ENCODE measurements around the gene NRSN1.
"Not testable (repeated sequence)": the region's sequence is repeated elsewhere in the genome, so short reads cannot be mapped to it uniquely, and the experiment has no call there.

The NRSN1 gene, protein sequence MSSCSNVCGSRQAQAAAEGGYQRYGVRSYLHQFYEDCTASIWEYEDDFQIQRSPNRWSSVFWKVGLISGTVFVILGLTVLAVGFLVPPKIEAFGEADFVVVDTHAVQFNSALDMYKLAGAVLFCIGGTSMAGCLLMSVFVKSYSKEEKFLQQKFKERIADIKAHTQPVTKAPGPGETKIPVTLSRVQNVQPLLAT

DNA sequence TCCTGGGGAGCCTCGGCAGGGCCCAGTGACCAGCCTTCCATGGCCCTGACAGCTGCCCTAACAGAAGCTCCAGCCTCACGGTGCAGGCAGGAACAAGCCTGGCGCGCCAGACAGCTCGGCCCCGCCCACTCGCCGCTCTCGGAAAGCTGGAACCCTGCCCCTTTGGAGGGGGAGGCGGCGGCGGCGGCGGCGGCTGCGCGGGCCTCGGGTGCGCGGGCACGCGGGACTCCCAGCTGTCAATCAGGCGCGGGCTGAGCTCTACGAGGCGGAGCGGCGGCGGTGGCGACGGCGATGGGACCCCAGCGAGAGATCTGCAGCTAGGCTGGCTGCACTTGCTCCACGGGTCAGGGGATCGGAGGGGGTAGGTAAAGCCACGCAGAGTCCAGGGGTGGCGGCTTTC lies at the start of gene NRSN1:
TSS of gene NRSN1 (plus strand) at position 236 of the 400 bp plus-strand sequence. CDS start 8,113 bp downstream, outside the sequence.
- peak; percentile 93 for DNase-seq

DNA sequence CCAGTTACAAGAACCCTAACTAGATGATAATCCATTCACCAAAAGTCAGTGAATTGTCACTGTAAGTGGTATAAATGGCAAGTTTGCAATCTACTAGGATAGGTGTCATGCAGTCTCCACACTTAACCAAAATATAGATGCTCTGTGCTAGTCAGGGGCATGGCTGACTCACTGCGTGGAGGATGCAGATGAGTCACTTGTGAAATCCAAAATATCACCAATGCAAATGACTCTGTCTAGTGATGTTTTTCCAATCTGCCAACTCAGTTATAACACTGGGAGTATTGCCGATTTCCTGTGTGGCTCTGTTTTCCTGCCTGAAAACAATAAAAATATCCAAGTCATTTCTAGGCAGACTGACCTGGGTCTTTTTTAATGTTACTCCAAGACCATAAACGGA lies 47.8 kb upstream of the NRSN1 start:
- DNase-seq = no peak

DNA sequence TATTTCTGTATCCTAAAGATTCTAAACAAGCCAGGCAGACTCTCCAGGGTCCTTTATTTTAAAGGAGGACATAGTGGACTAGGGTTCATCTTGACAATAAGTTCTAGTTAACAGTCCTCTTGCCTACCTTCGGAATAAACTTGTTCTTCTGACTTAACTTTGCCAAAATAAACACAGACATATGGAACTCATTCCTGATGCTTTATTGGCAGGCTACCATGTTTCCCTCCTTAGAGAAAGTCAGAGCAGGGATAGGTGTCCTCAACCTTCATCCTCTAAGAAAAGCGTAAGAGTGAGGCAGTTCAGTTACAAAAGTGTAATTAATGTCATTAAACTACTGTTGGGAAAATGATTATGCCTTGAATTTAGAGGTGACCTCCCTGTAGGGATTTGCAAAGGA lies 46.9 kb upstream of the NRSN1 start:
- DNase-seq = no peak

DNA sequence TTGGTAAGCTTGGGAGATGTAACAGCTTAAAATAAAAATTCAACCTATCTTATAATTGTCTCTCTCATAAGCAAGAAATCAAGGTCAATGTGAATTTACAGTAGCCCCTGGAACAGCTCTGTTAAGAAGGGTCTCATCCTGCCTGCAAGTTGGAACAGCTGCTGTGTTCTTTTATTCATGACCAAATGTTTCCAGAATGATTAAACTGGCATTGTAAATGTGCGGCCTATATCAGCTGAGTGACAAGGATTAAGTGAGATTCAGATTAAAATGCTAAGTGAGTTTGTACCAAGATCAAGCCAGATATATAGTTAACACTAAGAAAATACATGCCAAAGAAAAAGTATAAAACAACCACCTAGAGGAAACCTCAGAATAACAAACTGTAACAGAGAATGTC lies 45.3 kb upstream of the NRSN1 start:
- peak; percentile 66 for DNase-seq

DNA sequence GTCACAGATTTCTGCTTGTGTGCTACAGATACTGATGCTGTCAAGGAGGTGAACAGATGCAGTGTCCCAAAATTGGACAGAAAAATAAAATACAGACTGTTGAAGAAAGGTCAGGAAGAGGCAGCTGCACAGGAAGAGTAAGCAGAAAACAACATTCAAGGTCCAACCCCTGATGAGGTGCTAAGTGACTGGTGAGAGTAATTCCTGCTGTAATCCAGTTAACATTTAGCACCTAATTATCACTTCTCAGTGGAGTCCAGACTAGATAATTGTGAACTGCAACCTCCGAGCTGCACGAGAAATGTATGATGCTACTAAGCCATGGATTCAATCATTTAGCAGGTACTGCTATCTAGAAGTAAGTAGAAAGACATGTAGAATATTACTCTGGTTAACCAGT lies 36.3 kb upstream of the NRSN1 start:
- DNase-seq = peak; percentile 83

DNA sequence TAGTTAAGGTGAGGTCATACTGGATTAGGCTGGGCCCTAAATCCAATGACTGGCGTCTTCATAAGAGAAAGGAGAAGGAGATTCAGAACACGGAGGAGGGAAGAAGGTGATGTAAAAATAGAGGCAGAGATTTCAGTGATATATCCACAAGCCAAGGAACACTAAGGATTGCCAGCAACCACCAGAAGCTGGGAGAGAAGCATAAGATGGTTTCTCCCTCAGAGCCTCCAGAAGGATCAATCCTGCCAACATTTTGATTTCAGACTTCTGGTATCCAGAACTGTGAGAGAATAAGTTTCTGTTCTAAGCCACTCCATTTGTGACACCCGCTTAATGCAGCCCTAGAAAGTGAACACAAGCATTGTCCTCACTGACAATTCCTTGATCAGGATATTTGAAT lies 33.6 kb upstream of the NRSN1 start:
- DNase-seq = peak; percentile 61

DNA sequence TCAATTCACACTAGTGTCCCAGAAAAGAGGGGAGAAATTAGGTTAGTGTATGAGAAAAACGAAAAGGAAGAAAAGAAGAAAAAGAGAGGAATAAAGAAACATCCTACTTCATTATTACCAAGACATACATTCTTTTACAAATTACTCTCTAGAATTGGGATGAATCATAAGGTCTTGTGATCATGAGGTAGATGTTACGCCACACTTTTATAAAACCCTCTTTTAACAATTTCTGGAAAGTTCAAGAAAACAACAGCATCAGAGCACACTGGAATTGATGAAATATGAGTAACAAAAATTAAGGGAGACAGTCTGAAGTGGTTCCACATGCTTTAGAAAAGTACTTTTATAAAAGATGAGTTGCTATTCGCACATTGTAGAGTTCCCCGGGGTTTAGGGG lies 32.6 kb upstream of the NRSN1 start:
- DNase-seq = no peak

DNA sequence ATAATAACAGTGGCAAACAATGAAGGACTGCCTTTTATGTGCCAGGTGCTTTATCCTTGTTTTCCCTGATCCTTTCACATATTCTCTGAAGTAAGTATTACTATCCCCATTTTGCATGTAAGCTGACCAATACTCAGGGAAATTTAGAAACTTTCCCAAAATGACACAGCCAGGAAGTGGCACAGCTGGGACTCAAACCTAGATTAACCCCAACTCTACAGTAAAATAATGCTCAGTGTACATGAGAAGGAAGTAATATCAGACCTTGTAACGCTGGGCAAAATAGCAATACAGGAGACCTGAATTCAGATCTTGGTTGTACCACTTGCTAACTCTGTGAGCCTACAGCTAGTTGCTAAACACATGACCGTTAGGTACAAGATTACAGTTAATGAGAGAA lies 26.8 kb upstream of the NRSN1 start:
- no peak for DNase-seq

DNA sequence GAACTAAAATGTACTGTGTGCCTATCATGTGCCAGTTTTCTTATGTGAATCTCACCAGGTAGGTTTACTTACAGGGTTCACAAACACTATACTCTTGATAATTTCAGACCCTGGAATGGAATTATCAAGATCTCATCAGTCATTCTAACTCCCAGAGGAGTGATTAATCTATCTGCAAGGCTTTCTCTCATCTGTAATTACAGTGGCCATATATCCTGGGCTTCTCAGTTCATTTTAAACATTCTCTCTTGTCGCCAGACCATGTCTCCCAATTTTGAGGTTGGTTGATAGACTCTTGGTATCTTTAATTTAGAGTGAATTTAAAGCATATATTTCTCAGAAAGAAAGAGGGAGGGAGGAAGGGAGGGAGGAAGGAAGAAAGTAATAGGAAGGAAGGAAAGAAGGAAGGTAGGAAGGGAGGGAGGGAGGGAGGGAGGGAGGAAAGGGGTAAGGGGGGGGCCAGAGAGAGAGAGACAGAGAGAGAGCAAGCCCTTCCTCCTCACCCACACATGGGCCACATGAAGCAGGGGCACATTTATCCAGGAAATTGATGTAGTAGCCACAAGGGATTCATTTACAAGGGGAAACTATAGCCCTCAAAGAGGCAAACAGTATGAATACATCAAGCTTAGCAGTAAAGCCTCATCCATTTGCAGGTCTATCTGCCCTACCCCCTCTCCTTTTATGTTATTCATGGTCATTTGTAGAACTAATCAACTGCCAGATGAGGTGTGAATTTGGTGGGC lies 25.8 kb upstream of the NRSN1 start:
- DNase-seq = peak; percentile 66

DNA sequence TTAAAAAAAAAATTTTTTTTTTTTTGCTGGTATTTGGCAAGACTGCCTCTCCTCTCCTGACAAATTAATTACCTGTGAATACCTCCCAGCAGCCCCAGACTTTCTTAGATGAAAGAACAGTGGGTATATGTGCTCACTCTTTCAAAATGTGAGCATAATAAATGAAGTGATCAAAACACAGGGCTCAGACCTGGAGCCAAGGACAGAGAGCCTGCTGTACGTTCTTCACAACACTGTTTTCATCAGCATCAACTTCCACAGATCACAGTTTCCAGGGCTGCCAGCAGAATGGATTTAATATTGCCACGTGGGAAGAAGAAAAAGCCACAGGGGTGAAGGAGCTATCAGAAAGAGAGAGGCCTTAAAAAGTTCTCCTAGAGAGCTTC lies 25.3 kb upstream of the NRSN1 start:
- DNase-seq = no peak

DNA sequence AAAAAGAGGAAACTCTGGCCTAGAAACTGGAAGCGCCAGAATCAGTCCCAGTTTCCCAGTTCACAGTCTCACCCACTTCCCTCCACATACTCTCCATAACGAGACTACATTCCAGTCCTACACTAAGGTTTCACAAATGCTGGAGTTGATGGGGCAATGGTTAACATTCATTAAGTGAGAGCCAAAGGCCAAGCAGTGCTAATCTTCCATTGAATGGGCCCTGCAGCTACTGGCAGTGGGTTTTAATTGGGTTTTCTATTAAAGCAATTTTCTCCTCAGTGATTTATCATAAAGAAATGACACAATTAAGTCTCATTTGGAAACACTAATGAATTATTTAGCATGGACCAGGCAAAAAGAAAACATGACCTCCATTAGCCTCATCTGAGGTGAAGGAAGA lies 20.8 kb upstream of the NRSN1 start:
- peak; percentile 14 for DNase-seq

DNA sequence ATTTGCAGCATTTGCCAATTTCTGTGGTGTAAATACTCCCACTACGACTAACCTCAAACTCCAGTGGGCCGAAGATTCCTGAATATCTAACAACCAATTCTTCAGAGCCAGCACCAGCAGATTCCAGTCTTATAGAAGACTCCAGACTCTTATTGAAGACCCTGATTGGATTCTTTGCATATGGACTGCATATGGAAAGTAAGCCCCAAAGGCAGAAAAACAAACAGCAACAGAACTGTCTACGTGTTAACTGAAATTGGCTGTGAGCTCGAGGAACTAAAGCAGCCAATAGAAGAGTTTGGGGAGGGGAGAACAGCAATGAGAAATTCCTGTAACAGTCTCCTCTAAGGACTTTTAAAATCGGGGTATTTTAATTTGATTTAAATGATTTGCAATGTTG lies 19.7 kb upstream of the NRSN1 start:
- DNase-seq = no peak

DNA sequence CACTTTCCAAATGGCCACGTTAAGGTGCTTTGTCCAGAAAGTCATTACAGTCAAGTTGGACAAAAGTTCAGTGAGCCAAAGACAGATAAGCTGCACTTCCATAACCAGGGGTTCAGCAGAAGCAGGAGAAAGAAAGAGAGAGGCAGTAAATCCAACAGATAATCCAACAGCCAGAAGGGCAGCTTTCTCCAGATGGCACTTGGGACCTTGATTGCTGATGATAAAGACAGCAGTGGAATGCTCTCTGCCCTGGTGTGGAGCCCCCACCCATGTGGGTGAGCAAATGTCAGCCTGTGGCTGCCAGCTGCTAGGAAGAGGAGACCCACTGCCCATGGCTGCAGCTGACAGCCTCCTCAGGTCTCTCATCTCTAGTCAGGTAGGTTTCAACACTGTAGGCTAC lies 18.7 kb upstream of the NRSN1 start:
- peak; percentile 87 for DNase-seq

DNA sequence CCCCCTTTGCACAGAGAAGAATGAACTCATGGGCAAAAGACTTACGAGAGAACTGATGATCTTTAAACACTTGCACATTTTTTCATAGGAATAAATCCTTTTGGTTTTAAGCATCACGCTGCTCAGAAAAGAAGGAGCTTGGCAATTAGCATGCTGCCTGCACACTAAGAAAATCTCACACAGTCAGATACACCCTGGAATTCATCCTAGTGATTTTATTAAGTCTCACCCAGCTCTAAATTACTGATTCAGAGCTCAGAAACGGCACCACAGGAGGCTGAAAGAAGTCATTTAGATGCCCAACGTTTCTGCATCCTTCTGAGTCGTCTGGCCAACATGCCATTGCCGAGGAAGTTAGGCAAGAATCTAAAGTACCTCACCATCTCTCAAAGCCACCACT lies 18.0 kb upstream of the NRSN1 start:
- DNase-seq = no peak

DNA sequence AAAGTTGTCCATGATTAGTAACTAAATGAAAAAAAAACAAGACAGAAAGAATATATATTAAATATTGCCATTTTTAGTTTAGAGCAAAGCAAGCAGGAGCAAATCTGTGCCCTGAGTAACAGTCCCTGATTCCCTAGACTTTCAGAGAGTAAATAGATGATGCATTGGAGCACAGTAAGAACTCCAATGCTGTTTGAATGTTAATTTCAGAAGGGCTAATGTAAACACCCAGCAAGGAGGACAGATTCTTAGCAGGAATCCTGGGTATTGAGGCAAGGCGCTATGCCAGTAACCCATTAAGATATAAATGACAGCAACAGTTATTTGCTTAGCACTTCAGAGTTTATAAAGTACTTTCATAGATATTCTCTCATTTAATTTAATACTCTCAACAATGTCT lies 15.6 kb upstream of the NRSN1 start:
- no peak for DNase-seq

DNA sequence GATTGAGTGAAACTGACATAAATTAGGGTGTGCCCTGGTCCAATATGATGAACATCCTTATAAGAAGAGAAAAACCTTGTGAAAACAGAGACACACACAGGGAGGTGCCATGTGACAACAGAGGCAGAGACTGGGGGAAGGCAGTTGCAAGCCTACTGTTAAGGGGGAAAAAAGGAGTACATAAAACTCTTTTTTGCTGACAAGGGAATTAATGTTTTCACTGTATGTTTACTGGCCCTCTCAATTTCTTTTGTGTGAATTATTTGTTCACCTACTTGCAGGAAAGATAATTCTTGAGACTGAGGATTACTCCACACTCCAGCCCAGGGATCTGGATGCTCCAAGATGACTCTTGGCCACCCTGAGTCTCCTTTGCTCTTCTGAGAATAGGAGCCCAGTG lies 12.1 kb upstream of the NRSN1 start:
- DNase-seq = no peak

DNA sequence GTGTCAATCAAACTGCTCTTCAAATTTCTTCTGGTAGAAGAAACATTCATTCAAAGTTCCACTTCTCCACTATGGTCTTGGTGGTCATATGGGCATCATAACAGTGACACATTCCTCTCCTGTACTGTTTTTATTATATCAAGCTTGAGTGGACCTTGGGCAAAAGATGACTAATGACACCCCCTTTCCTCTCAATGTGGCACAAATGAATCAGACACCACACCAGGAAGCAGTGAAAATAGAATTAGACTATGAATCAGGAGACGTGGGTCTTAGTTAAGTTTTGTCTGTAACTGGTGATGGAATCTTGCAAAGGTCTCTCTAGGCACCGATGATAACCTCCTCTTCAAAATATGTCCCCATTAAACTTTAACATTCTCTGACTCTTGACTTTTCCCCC lies 9.0 kb upstream of the NRSN1 start:
- no peak for DNase-seq

DNA sequence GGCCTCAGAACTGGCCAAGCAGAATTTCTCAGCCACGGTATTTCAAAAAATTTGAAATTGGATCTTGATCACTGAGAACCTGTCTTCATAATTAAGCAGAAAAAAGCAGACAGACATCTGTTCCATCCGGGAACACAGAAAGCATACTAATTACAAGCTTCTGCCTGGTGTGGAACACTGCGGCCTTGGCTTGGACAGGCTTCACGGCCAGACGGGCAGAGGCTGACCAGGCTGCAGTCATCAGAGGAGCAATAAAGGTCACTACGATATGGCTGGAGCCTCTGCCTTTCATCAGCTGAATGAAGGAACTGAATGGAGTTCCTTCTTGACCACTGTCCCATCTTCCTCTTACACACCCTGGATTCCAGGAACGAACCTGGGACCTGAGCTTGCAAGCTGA lies 3.9 kb upstream of the NRSN1 start:
- DNase-seq = no peak

DNA sequence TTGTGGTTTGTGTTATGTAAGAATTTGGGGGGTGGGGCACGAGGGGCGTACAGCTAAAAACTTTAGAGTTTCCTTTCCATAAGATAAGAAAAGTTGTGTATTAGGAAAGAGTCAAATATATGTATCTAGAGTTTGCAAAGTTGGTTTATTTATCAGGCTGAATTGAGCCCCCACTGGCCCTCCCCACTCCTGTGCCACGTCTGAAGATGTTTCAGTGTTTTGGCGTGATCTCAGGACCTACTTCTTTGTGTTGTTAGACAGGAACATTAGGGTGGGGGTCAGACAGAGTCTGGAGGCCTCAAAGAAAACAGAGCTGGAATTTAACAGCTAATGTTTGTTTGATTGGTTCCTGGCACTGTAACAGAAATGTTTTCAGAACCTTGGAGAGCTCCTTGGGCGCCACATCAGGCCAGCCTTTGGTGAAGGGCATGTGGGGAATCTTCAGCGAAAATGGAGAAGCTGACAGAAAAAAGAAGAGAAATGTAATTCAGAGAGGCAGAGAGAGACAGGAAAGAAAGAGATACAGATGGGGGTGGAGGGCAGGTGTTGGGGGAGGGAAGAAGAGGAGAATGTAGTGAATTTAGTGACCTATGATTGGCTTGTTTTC lies 674 bp downstream of the NRSN1 start:
- peak; percentile 59 for DNase-seq

DNA sequence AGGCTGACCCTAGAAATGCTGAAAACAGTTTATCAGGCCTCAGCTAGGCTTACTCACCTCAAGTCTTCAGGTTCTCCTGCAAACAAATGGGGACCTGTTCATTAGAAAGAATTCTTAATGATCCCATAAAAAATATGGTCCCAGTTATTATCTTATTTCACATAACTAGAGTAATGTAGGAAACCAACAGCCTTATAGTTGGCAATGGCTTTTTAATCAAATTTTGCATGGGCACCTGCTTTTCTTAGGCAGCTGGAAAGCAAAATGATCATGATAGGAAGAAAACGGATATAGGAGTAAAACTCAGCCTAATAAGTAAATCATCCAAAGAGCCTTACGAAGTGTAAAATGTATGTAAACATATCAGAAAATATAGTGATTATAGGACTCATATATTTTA lies 1.3 kb downstream of the NRSN1 start:
- DNase-seq = no peak

DNA sequence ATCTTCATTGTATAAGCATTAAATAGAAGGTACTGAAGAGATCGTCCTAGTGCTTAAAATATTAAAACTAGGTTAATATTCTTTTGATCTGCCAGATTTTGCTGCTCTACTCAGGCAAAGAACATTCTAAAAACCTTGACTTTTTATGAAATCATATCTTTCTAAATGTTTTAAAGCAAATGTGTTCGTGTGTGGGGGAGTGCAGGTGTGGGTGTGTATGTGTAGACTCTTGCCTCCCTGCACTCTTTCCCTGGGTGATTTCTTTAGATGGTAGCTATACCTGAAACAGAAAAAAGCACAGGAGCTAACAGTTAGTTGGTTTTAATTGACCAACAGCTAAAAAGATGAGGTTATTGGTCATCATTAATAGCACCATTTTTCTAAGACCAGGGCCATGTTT lies 5.7 kb downstream of the NRSN1 start:
- no peak for DNase-seq

DNA sequence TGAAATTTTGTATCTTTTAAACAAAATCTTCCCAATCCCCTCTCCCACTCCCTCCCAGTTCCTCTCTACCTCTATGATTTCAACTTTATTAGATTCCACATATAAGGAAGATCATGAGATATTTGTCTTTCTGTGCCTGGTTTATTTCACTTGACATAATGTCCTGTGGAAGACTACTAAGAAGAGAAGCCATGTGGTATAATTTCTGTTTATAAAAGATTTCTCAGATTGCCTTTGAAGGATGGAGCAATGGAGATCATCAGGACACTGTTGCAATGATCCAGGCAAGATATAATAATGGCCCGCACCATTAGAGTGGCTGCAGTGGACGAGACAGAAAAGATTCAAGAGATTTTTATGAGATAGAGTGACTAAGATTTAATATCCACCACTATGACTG lies 13.1 kb downstream of the NRSN1 start:
- DNase-seq = no peak

DNA sequence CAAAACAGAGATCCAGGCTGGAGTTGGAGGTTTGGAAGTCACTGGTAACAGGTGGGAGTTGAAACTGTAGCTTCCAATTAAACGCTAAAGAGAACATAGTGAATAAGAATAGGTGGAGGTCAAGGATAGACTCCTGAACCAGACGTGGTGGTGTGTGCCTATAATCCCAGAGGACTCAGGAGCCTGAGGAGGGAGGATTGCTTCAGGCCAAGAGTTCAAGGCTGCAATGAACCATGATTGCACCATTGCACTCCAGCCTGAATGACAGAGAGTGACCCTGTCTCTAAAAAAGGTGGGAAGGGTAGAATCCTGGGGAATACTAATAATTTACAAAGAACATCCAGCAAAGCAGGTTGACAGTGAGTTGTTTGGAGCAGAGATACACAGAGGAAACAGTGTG lies 13.6 kb downstream of the NRSN1 start:
- DNase-seq = no peak

DNA sequence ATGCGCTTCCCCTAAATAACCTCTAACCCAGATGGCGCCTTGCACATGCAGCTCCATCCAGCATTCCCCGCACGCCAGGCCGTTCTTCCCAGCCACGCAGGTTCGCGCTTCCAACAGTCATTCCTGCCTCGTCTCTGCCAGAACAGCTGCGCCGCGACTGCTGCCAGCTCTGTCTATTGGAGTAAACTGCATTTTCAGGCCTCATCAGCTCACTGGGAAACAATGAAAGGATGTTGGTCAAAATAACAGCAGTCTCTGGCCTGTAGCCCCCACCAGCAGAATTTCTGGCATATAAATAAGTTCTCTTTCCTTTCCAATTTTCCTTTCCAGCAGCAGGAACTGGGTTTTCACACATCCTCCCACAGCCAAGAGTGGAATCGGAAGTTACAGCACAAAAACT lies 14.6 kb downstream of the NRSN1 start:
- DNase-seq = no peak

DNA sequence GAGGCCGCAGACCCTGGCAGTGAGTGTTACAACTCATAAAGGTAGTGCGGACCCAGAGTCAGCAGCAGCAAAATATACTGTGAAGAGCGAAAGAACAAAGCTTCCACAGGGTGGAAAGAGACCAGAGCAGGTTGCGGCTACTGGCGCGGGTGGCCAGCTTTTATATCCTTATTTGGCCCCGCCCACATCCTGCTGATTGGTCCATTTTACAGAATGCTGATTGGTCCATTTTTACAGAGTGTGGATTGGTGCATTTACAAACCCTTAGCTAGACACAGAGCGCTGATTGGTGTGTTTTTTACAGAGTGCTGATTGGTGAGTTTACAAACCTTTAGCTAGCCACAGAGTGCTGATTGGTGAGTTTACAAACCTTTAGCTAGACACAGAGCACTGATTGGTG lies 16.7 kb downstream of the NRSN1 start:
- not testable (repeated sequence) for DNase-seq
